ENCODE data around the gene NDUFS1.
"Not testable (repeated sequence)": the region's sequence is repeated elsewhere in the genome, so short reads cannot be mapped to it uniquely, and the experiment has no call there.

Gene NDUFS1

GRCh38 chr2:206163251-206163880 is 4.1 kb upstream of the NDUFS1 start:
- in situ Hi-C loops (cut with HindIII; ENCODE audit: low sequenced_read_pairs): no loop called here

- in situ Hi-C loops (cut with HindIII; ENCODE audit: low sequenced_read_pairs): not testable (repeated sequence)
Measured at GRCh38 chr2:206162401-206162800, 3.2 kb upstream of the NDUFS1 start.

- in situ Hi-C loops (cut with HindIII; ENCODE audit: low sequenced_read_pairs): no loop called here
Measured at GRCh38 chr2:206160807-206161179, 1.5 kb upstream of the NDUFS1 start.

GRCh38 chr2:206160125-206160806 is 1.0 kb upstream of the NDUFS1 start:
- in situ Hi-C loops (cut with HindIII; ENCODE audit: low sequenced_read_pairs): no loop called here

GRCh38 chr2:206158563-206159345 is 490 bp downstream of the NDUFS1 start:
- in situ Hi-C loops (cut with HindIII; ENCODE audit: low sequenced_read_pairs): no loop called here

GRCh38 chr2:206157014-206157413 is 2.2 kb downstream of the NDUFS1 start:
- in situ Hi-C loops (cut with HindIII; ENCODE audit: low sequenced_read_pairs): not testable (repeated sequence)

- in situ Hi-C loops (cut with HindIII; ENCODE audit: low sequenced_read_pairs): no loop called here
Measured at GRCh38 chr2:206154197-206154596, 5.0 kb downstream of the NDUFS1 start.

- in situ Hi-C loops (cut with HindIII; ENCODE audit: low sequenced_read_pairs): no loop called here
Measured at GRCh38 chr2:206150631-206151030, 8.6 kb downstream of the NDUFS1 start.

GRCh38 chr2:206150168-206150567 is 9.1 kb downstream of the NDUFS1 start:
- in situ Hi-C loops (cut with HindIII; ENCODE audit: low sequenced_read_pairs): no loop called here

GRCh38 chr2:206149330-206149729 is 9.9 kb downstream of the NDUFS1 start:
- in situ Hi-C loops (cut with HindIII; ENCODE audit: low sequenced_read_pairs): no loop called here

GRCh38 chr2:206145665-206146064 is 13.6 kb downstream of the NDUFS1 start:
- in situ Hi-C loops (cut with HindIII; ENCODE audit: low sequenced_read_pairs): no loop called here

GRCh38 chr2:206144383-206144782 is 14.9 kb downstream of the NDUFS1 start:
- in situ Hi-C loops (cut with HindIII; ENCODE audit: low sequenced_read_pairs): no loop called here

- in situ Hi-C loops (cut with HindIII; ENCODE audit: low sequenced_read_pairs): no loop called here
Measured at GRCh38 chr2:206143451-206143850, 15.8 kb downstream of the NDUFS1 start.

GRCh38 chr2:206127656-206128055 is 31.6 kb downstream of the NDUFS1 start:
- in situ Hi-C loops (cut with HindIII; ENCODE audit: low sequenced_read_pairs): no loop called here

GRCh38 chr2:206125901-206126300 is 33.3 kb downstream of the NDUFS1 start:
- in situ Hi-C loops (cut with HindIII; ENCODE audit: low sequenced_read_pairs): no loop called here

- in situ Hi-C loops (cut with HindIII; ENCODE audit: low sequenced_read_pairs): not testable (repeated sequence)
Measured at GRCh38 chr2:206122569-206122968, 36.7 kb downstream of the NDUFS1 start.

GRCh38 chr2:206116278-206116677 is 43.0 kb downstream of the NDUFS1 start:
- in situ Hi-C loops (cut with HindIII; ENCODE audit: low sequenced_read_pairs): no loop called here

GRCh38 chr2:206115026-206115578 is 44.1 kb downstream of the NDUFS1 start:
- in situ Hi-C loops (cut with HindIII; ENCODE audit: low sequenced_read_pairs): no loop called here

GRCh38 chr2:206112846-206113547 is 46.2 kb downstream of the NDUFS1 start:
- in situ Hi-C loops (cut with HindIII; ENCODE audit: low sequenced_read_pairs): no loop called here

GRCh38 chr2:206112108-206112507 is 47.1 kb downstream of the NDUFS1 start:
- in situ Hi-C loops (cut with HindIII; ENCODE audit: low sequenced_read_pairs): no loop called here

- in situ Hi-C loops (cut with HindIII; ENCODE audit: low sequenced_read_pairs): no loop called here
Measured at GRCh38 chr2:206108713-206109112, 50.5 kb downstream of the NDUFS1 start.
